Activated T-helper 17 cell treated with anti-CD3 and anti-CD28 coated beads, Interleukin-2, amount 50 U/mL, for 72 hours (primary cell): ENCODE measurements around the gene WDR90. TPM values are rescaled to one million over a fixed set of nuclear protein-coding genes. Genes with fewer than 3 reads are reported as not detected.
"Not testable (repeated sequence)": the region's sequence is repeated elsewhere in the genome, so short reads cannot be mapped to it uniquely, and the experiment has no call there.

Experiments
- ATAC-seq: fragments of 150-1000 bp; cut with Tn5 transposase; replicated peaks from 2 replicates; pipeline ENCODE4 v1.10.0; 2021; ENCODE audit warnings: mild to moderate bottlenecking, moderate library complexity
- H3K27ac Mint-ChIP-seq: one replicate; pipeline ENCODE4 v1.8.0; 2022; ENCODE audit warnings: mixed read lengths
- H3K27me3 Mint-ChIP-seq: one replicate; pipeline ENCODE4 v1.8.0; 2022; ENCODE audit warnings: mixed read lengths
- H3K36me3 Mint-ChIP-seq: one replicate; pipeline ENCODE4 v1.8.0; 2022; ENCODE audit warnings: low read depth, mild to moderate bottlenecking, mixed read lengths
- H3K4me1 Mint-ChIP-seq: one replicate; pipeline ENCODE4 v1.8.0; 2022; ENCODE audit warnings: mixed read lengths
- H3K4me3 Mint-ChIP-seq: one replicate; pipeline ENCODE4 v1.8.0; 2022; ENCODE audit warnings: mild to moderate bottlenecking, mixed read lengths
- H3K9me3 Mint-ChIP-seq: one replicate; pipeline ENCODE4 v1.8.0; 2022; ENCODE audit warnings: mixed read lengths
- total RNA-seq, 2 donors: library from RNA; stranded (reverse); gene quantifications; one replicate each; pipeline ENCODE4 v1.2.3, GENCODE V29; 2022

Gene WDR90
- total RNA-seq, 2 donors from 2014 or later = 50.7 to 93.9 TPM

DNA sequence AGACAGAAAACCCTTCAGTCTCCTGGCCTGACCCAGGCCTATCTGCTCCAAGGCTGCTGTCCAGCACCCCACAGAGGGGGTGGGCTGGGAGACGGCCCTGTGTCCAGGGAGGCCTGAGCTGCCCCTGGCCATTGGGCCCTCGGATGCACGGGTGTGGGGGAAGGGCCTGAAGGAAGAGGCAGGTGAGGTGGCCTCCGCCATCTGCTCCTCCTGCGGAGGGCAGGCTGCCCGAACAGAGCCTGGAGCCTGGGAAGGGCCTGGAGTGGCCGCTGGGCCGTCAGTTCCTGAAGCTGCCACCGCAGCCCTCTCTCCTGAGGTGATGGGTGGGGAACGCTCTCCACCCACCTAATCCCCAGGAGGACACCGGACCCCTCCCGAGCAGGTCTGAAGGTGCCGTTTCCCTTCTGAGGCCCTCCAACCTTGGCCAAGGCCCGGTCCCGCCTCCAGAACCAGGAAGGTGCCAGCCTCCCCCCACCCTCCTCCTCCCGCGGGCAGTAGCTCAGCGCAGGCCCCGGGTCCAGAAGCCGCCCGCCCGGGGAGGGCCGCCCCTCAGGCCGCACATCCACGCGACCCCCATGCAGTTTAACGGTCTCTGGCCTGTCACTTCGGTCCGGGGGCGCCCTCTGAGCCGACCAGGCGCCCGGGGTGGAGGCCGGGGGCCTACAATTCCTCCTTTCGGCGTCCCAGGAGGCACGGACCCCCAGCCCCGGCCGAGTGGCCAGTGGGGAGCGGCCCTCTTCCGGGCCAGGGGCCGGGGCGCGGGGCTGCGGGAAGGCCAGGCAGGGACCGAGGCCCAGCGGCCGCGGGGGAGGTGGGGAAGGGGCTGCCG, 55.6 kb downstream of the WDR90 start:
- Mint-ChIP-seq H3K36me3 (no peaks in the 10 kb centered on the region), H3K27ac (no peak overlapping the region), H3K4me3 (no peak overlapping the region), H3K27me3 (peaks cover 16% of the 10 kb centered on the region), H3K4me1 (no peaks in the 10 kb centered on the region), H3K9me3 (no peaks in the 10 kb centered on the region)
- no peak for ATAC-seq

DNA sequence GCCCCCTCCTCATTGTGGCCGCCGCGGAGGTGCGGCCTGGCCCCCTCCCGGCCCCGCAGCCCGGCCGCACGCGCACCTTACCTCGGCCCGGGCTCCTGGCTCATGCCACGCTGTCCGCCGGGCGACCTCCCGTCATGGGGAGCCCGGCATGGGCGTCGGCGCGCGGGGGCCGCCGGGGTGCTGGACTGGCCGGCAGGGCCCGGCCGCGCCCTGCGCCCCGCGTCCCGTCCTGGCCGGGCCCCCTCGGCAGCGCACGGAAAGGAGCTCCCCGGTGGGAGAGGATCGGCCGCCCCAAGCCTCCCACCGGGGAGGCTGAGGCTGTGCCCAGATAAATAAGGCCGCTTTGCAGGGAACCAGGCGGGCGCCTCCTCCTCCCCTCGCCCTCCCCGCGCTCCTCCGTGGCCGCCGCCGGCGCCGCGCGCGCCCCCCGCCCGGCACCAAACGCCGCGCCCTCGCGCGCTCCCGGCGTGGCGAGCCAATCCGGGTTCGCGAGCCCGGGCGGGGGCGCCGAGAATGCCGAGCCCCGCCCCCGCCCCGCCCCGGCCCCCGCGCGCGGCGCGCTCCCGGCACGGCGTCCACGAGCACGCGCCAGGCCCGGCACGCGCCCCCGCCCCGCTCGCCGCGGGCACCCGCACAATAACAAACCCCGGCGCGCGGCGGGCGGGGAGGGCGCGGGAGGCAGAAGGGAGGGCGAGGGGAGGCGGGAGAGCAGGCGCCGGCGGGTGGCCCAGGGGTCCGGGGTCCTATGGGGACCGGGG, 56.4 kb downstream of the WDR90 start, which contains the start of gene FBXL16:
FBXL16 (minus strand) TSS at position 371 of the 758 bp plus-strand sequence. CDS start 8,396 bp downstream, outside the sequence.
- Mint-ChIP-seq H3K27me3 (peaks cover 16% of the 10 kb centered on the region), H3K36me3 (no peaks in the 10 kb centered on the region), H3K4me1 (no peaks in the 10 kb centered on the region), H3K27ac (no peak within 1 kb of the TSS), H3K9me3 (no peaks in the 10 kb centered on the region), H3K4me3 (no peak within 1 kb of the TSS)
- no peak for ATAC-seq

DNA sequence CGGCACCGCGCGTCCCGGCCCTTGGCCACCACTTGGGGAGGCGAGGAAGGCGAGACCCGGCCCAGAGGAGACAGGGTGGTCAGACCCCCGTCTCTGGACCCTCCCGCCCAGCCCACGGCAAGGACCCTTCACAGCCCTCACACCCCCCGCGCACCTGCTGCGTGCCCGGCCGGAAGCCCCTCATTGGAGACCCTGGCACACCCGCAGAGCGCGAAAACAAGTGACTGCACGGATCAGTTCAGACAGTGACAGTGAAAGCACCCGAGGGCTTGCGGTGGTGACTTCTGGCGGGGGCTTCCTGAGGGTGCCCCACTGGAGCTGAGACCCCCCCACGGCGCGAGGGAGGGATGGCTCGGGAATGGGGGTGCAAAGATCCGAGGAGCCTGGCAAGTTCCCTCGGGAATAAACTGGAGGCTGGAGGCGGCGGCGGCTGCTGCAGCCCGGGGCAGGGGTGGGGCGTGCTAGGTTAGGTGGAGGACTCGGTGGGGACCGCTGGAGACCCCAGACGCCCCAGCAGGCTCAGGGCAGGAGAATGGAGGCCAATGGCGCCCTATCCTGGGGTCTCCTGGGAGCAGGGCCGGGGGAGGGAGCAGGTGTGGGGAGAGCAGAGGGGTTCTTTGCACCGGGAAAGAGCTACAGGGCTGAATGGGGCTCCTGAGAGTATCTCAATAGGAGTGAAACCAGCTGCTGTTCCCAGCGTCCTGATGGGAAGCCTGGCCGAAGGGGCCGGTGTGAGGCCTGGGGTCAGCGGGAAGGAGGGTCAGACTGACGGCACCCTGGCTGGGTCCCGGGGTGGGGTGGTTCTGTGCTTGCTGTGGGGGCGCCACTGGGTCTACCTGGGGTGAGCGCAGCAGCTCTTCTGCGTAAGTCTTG, 57.3 kb downstream of the WDR90 start:
- no peaks in the 10 kb centered on the region for H3K36me3 Mint-ChIP-seq
- H3K27ac Mint-ChIP-seq = no peak overlapping the region
- ATAC-seq = no peak
- no peaks in the 10 kb centered on the region for H3K4me1 Mint-ChIP-seq
- H3K27me3 Mint-ChIP-seq = peaks cover 16% of the 10 kb centered on the region
- no peaks in the 10 kb centered on the region for H3K9me3 Mint-ChIP-seq
- no peak overlapping the region for H3K4me3 Mint-ChIP-seq

DNA sequence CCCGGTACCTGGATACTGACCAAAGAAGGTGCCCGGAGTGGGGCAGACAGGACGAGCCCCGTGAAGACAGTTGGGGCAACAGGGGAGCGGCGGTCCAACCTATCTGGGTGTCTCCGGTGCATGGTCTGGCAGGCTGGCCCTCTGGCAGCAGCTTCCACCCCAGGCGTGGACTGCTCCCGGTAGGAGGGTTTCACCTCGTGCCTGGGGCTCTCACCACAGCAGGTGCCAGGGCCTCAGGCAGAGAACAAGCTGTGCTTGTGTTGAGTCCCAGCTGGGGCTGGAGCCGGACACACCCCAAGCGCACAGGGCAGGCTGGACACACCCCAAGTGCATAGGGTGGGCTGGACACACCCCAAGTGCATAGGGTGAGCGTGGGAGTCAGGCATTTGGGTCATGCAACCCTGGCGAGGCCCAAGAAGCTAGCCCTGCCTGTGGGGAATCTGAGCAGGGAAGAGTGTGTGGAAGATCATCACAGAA, 57.9 kb downstream of the WDR90 start:
- H3K27me3 Mint-ChIP-seq = peaks cover 16% of the 10 kb centered on the region
- H3K9me3 Mint-ChIP-seq = no peaks in the 10 kb centered on the region

DNA sequence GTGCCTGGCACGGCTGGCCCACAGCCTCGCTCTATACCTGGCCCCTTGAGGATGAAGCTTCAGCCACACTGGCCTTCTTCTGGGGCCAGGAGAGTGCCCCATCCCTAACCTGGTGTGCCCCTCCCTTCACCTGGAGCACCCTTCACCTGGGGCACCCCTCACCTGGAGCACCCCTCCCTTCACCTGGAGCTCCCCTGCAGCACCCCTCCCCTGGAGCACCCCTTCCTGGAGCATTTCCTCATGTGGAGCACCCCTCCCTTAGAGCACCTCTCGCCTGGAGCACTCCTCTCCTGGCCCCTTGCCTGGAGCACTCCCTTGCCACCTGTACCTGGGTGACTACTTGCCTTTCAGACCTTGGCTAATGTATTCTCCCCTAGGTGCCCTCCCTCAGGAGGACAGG, 58.9 kb downstream of the WDR90 start:
- H3K4me3 Mint-ChIP-seq = no peak overlapping the region
- H3K9me3 Mint-ChIP-seq = no peaks in the 10 kb centered on the region
- ATAC-seq = no peak
- no peaks in the 10 kb centered on the region for H3K36me3 Mint-ChIP-seq
- H3K27me3 Mint-ChIP-seq = peaks cover 12% of the 10 kb centered on the region
- H3K27ac Mint-ChIP-seq = no peak overlapping the region
- no peaks in the 10 kb centered on the region for H3K4me1 Mint-ChIP-seq

More for the DNA sequence above, 57.9 kb downstream of the WDR90 start:
- no peaks in the 10 kb centered on the region for H3K36me3 Mint-ChIP-seq
- H3K4me1 Mint-ChIP-seq = no peaks in the 10 kb centered on the region
- no peak overlapping the region for H3K4me3 Mint-ChIP-seq
- ATAC-seq = no peak
- no peak overlapping the region for H3K27ac Mint-ChIP-seq

DNA sequence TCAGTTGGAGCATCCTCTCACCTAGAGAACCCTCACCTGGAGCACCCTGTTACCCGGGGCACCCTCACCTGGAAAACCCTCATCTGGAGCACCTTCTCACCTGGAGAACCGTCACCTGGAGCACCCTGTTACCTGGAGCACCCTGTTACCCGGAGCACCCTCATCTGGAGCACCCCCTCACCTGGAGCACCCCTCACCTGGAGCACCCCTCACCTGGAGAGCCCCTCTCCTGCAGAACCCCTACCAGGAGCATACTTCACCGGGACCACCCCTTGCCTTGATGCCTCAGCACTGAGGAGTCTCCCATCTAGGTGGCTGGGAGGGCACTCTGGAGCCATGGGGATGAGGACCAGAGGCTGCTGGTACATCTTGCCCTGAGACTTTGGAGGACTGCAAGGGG, 59.8 kb downstream of the WDR90 start:
- H3K4me1 Mint-ChIP-seq = no peaks in the 10 kb centered on the region
- no peaks in the 10 kb centered on the region for H3K36me3 Mint-ChIP-seq
- no peaks in the 10 kb centered on the region for H3K9me3 Mint-ChIP-seq
- ATAC-seq = no peak
- H3K27ac Mint-ChIP-seq = no peak overlapping the region
- peaks cover 12% of the 10 kb centered on the region for H3K27me3 Mint-ChIP-seq
- no peak overlapping the region for H3K4me3 Mint-ChIP-seq

DNA sequence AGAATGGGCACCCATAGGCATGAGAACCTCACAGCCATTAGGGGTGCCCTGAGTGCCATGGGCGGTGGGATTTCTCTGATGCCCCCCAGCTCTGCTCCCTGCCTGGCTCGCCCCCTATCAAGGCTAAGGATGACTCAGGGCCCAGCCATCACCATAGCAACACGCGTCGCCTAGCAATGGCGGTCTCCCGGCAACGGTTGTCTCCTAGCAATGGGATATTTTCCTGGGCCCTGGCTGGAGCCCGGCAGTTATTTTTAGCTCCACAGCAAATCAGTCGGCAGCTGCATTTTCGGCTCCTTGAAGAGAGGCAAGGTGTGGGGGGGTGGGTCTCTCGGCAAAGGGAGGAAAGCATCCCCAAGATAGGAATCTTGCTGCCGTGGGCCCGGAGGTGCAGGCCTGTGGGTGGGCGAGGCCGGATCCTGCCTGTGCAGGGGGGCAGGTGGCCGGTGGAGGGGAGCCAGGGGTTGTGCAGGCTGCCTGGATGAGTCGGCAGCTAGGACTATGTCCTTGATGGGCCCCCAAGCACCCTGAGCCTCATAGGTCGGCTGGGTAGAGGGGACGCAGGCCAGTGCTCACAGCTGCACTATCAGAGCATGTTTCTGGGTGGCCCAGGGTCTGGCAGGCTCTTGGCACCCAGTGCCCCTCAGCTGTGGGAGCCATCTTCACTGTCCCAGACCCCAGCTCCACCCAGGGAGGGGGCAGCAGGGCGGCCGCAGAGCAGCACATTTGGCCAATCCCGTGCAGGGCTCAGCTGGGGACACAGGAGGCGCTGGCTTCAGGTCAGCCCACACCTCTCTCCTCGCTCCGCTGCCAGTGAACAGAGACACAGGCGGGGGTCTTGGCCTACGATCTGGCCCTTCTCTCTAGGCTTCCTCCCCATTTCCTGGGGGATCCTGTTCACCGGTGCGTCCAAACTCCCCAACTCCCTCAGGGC, 60.7 kb downstream of the WDR90 start:
- no peaks in the 10 kb centered on the region for H3K36me3 Mint-ChIP-seq
- no peak overlapping the region for H3K27ac Mint-ChIP-seq
- no peaks in the 10 kb centered on the region for H3K9me3 Mint-ChIP-seq
- H3K27me3 Mint-ChIP-seq = peaks cover 12% of the 10 kb centered on the region
- no peak overlapping the region for H3K4me3 Mint-ChIP-seq
- no peak for ATAC-seq
- no peaks in the 10 kb centered on the region for H3K4me1 Mint-ChIP-seq

DNA sequence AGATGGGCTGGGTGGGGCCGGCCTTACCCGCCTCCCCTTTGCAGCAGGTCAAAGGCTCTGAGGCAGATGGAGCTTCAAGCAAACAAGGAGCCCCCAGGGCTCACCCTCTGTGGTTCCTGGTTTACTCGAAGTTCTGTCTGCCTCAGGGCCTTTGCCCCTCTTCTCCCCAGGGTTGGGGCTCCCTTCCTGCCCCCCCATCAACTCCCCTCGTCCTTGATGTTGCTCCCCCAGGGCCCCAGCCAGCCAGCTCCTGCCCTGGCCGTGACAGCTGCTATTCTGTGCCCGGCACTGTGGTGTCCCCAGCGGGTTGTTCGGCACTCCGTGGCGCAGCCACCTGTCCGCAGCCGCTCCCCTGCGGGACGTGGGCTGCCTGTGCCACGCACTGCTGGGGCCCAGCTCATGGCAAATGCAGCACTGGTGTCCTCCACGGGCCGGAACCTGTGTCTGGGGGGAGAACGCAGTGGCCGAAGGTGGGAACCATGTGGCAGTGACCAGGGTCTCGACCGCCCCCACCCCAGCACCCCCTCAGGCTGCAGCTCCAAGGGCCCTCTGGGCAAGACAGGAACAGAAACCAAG, 61.4 kb downstream of the WDR90 start:
- no peak overlapping the region for H3K27ac Mint-ChIP-seq
- no peaks in the 10 kb centered on the region for H3K36me3 Mint-ChIP-seq
- ATAC-seq = no peak
- H3K4me3 Mint-ChIP-seq = no peak overlapping the region
- no peaks in the 10 kb centered on the region for H3K9me3 Mint-ChIP-seq
- no peaks in the 10 kb centered on the region for H3K4me1 Mint-ChIP-seq
- H3K27me3 Mint-ChIP-seq = peaks cover 12% of the 10 kb centered on the region

DNA sequence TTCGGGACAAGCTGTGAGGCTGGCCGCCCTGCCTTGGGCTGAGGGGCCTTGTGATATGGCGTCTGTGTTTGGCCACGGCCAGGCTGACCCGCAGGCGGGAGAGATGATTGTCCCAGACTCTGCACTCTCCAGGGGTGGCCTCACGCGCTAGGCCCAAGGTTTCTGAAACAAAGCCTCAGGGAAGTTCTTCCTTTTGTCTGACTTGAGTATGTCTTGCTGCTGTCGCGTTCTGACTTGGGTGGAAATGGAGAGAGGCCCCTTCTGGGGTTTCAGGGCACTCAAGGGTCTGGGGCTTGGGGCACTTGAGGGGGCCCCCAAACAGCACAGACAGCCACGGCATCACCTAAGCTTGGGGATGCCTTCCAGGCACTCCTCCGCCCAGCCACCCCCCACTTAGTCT, 61.9 kb downstream of the WDR90 start:
- Mint-ChIP-seq H3K4me3 (no peak overlapping the region), H3K27ac (no peak overlapping the region)

DNA sequence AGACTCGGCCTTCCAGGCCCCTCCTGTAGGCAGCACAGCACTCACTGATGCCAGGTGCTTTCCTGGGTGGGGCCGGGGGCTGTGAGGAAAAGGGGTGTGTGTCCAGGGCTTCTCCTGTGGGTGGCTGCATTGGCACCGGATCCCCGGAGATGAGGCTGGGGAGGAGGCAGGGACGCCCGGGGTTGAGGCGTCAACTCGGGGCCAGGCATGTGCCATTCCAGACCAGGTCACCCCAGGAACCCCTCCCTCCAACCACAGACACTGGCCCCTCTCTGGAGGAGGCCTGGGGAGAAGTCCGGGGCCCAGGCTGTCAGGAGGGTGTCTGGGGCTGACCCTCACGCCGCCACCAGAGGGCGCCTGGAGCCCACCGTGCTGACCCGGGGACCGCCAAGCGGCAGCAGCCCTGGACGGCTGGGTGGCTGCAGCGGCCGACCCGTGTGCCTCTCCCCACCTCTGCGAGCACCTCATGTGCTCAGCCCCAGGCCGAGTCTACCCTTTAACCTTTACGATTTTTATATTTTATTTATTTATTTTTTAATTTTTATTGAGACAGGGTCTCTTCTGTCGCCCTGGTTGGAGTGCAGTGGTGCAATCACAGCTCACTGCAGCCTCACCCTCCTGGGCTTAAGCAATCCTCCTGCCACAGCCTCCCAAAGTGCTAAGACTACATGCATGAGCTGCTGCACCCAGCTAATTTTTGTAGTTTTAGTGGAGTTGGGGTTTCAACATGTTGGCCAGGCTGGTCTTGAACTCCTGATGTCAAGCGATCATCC, 62.6 kb downstream of the WDR90 start:
- Mint-ChIP-seq H3K4me3 (no peak overlapping the region), H3K4me1 (no peaks in the 10 kb centered on the region), H3K36me3 (no peaks in the 10 kb centered on the region), H3K27ac (no peak overlapping the region), H3K9me3 (no peaks in the 10 kb centered on the region), H3K27me3 (peaks cover 8% of the 10 kb centered on the region)
- ATAC-seq = peak; percentile 70

More for the DNA sequence above, 61.9 kb downstream of the WDR90 start:
- ATAC-seq = no peak
- no peaks in the 10 kb centered on the region for H3K4me1 Mint-ChIP-seq
- H3K9me3 Mint-ChIP-seq = no peaks in the 10 kb centered on the region
- H3K27me3 Mint-ChIP-seq = peaks cover 12% of the 10 kb centered on the region
- H3K36me3 Mint-ChIP-seq = no peaks in the 10 kb centered on the region

DNA sequence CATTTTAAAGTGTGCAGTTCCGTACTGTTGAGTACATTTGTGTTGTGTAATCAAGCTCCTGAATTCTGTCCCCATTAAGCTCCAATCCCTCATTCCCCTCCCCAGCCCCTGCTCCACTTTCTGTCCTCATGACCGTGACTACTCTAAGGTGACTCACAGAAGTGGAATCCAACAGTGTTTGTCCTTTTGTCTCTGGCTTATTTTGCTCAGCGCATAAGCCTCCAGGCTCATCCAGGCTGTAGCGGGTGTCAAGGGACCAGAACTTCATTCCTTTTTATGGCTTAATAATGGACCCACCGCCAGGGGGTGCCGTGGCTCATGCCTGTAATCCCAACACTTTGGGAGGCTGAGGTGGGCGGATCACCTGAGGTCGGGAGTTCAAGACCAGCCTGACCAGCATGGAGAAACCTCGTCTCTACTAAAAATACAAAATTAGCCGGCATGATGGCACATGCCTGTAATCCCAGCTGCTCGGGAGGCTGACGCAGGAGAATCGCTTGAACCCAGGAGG, 63.6 kb downstream of the WDR90 start:
- not testable (repeated sequence) for H3K4me3 Mint-ChIP-seq, H3K27ac Mint-ChIP-seq, H3K9me3 Mint-ChIP-seq, H3K4me1 Mint-ChIP-seq, H3K36me3 Mint-ChIP-seq, ATAC-seq, H3K27me3 Mint-ChIP-seq

DNA sequence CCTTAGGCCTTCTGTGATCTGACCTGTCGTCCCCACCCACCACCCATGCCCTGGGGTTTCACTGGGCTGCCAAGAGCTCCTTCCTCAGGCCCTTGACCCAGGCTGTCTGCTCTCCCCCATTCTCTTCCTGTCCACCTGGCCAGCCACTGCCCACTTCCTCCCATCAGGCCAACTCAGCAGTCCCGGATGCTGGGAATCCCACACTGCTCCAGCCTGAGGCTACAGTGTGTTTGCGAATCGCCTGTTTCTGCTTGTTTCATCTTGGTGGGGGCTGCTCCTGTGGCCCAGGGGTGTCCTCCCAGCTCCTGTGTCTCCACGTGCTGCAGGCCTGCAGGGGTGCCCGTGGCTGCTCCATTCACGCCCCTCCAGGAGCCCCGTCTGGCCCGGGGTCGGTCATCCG, 64.9 kb downstream of the WDR90 start:
- Mint-ChIP-seq H3K4me1 (no peaks in the 10 kb centered on the region), H3K9me3 (no peaks in the 10 kb centered on the region), H3K4me3 (no peak overlapping the region), H3K27me3 (no peaks in the 10 kb centered on the region), H3K27ac (no peak overlapping the region), H3K36me3 (no peaks in the 10 kb centered on the region)
- ATAC-seq = no peak
